Loucy (cell line): ENCODE results near the gene ARSI.

ENCODE experiments used
- H2AFZ ChIP-seq: fragments of 200-600 bp; sonication (generic); 2 replicates; pipeline ENCODE4 v1.6.0; 2016; ENCODE audit warnings: antibody characterized with exemption, mild to moderate bottlenecking, low read length, moderate library complexity
- H3F3A ChIP-seq: fragments of 200-600 bp; 2 replicates; pipeline ENCODE4 v1.6.0; 2016; ENCODE audit warnings: antibody characterized with exemption, low read depth, mild to moderate bottlenecking
- H3K27me3 ChIP-seq: fragments of 200-600 bp; sonication (generic); 2 replicates; pipeline ENCODE4 v1.6.1; 2014; ENCODE audit warnings: low read length, mild to moderate bottlenecking; ENCODE audit not compliant: insufficient read depth, poor library complexity, severe bottlenecking
- H3K36me3 ChIP-seq: fragments of 200-600 bp; sonication (generic); 2 replicates; pipeline ENCODE4 v1.6.1; 2016; ENCODE audit warnings: low read length; ENCODE audit not compliant: insufficient read depth
- H3K4me1 ChIP-seq: fragments of 200-600 bp; sonication (generic); 2 replicates; pipeline ENCODE4 v1.5.1; 2014; ENCODE audit warnings: low read length, mild to moderate bottlenecking; ENCODE audit not compliant: insufficient read depth, poor library complexity, severe bottlenecking
- H3K4me2 ChIP-seq: fragments of 200-600 bp; sonication (generic); 2 replicates; pipeline ENCODE4 v1.6.0; 2014; ENCODE audit warnings: antibody characterized with exemption, low read length, low read depth, mild to moderate bottlenecking; ENCODE audit not compliant: poor library complexity, severe bottlenecking
- H3K4me3 ChIP-seq: fragments of 200-600 bp; sonication (generic); 2 replicates; pipeline ENCODE4 v1.5.1; 2014; ENCODE audit warnings: low read length, mild to moderate bottlenecking, mixed read lengths; ENCODE audit not compliant: poor library complexity, severe bottlenecking
- H3K79me2 ChIP-seq: fragments of 200-600 bp; sonication (generic); 2 replicates; pipeline ENCODE4 v1.6.1; 2014; ENCODE audit warnings: low read length; ENCODE audit not compliant: insufficient read depth
- H3K9ac ChIP-seq: fragments of 200-600 bp; sonication (generic); 2 replicates; pipeline ENCODE4 v1.6.0; 2014; ENCODE audit warnings: mild to moderate bottlenecking, low read depth, low read length, moderate library complexity; ENCODE audit not compliant: poor library complexity, severe bottlenecking
- H3K9me2 ChIP-seq: fragments of 200-600 bp; sonication (generic); replicated peaks from 2 replicates; pipeline ENCODE4 v1.6.1; 2016; ENCODE audit warnings: low read depth, low read length, mixed read lengths
- H3K9me3 ChIP-seq: fragments of 200-600 bp; sonication (generic); 2 replicates; pipeline ENCODE4 v1.6.1; 2014; ENCODE audit warnings: mild to moderate bottlenecking, antibody characterized with exemption, low read length, low read depth; ENCODE audit not compliant: insufficient read depth
- H4K20me1 ChIP-seq: fragments of 200-600 bp; sonication (generic); 2 replicates; pipeline ENCODE4 v1.6.0; 2014; ENCODE audit warnings: antibody characterized with exemption, low read length, mild to moderate bottlenecking; ENCODE audit not compliant: insufficient read depth, poor library complexity, severe bottlenecking
- CTCF ChIP-seq: fragments of 200-600 bp; sonication (generic); conservative IDR thresholded peaks from 2 replicates; pipeline ENCODE4 v1.5.1; 2014; ENCODE audit warnings: mild to moderate bottlenecking, antibody characterized with exemption, low read length
- EZH2phosphoT487 ChIP-seq: fragments of 200-600 bp; IDR thresholded peaks from 2 replicates; pipeline ENCODE4 v1.6.1; 2018; ENCODE audit warnings: antibody characterized with exemption, mild to moderate bottlenecking, moderate library complexity, borderline replicate concordance

Gene ARSI

GRCh38 chr5:150256410-150257064 is 46.2 kb downstream of the ARSI start:
- peaks cover 11% of the 10 kb centered on the region for H3K4me1 ChIP-seq

GRCh38 chr5:150255659-150256409 is 46.9 kb downstream of the ARSI start:
- no peak overlapping the region for H3K9ac ChIP-seq

More at GRCh38 chr5:150256410-150257064, 46.2 kb downstream of the ARSI start:
- H2AFZ ChIP-seq, result no peak overlapping the region
- H3K27me3 ChIP-seq, result no peaks in the 10 kb centered on the region
- TF ChIP-seq EZH2phosphoT487 (no peak), CTCF (no peak; the same call in 1 of the 2 replicates)
- no peaks in the 10 kb centered on the region for H3F3A ChIP-seq
- no peak overlapping the region for H3K4me3 ChIP-seq
- no peaks in the 10 kb centered on the region for H3K79me2 ChIP-seq
- no peak overlapping the region for H3K9ac ChIP-seq
- no peaks in the 10 kb centered on the region for H3K9me3 ChIP-seq
- no peaks in the 10 kb centered on the region for H4K20me1 ChIP-seq
- no peaks in the 10 kb centered on the region for H3K9me2 ChIP-seq
- H3K36me3 ChIP-seq, result no peaks in the 10 kb centered on the region
- no peak overlapping the region for H3K4me2 ChIP-seq

GRCh38 chr5:150254774-150255173 is 47.9 kb downstream of the ARSI start:
- H3K4me2 ChIP-seq, result no peak overlapping the region
- TF ChIP-seq EZH2phosphoT487 (no peak), CTCF (no peak)
- H3K4me1 ChIP-seq, result peaks cover 11% of the 10 kb centered on the region
- no peaks in the 10 kb centered on the region for H3K9me3 ChIP-seq
- H3K4me3 ChIP-seq, result no peak overlapping the region
- no peaks in the 10 kb centered on the region for H3K36me3 ChIP-seq
- H3K79me2 ChIP-seq, result no peaks in the 10 kb centered on the region
- H3K9me2 ChIP-seq, result no peaks in the 10 kb centered on the region
- no peak overlapping the region for H2AFZ ChIP-seq
- no peaks in the 10 kb centered on the region for H4K20me1 ChIP-seq
- H3K27me3 ChIP-seq, result no peaks in the 10 kb centered on the region
- H3F3A ChIP-seq, result no peaks in the 10 kb centered on the region
- H3K9ac ChIP-seq, result no peak overlapping the region

More at GRCh38 chr5:150255659-150256409, 46.9 kb downstream of the ARSI start:
- Histone ChIP-seq H3K4me3 (no peak overlapping the region), H4K20me1 (no peaks in the 10 kb centered on the region), H3K9me3 (no peaks in the 10 kb centered on the region), H3K9me2 (no peaks in the 10 kb centered on the region), H2AFZ (no peak overlapping the region), H3K79me2 (no peaks in the 10 kb centered on the region), H3K27me3 (no peaks in the 10 kb centered on the region), H3K4me2 (no peak overlapping the region), H3F3A (no peaks in the 10 kb centered on the region), H3K4me1 (peaks cover 11% of the 10 kb centered on the region), H3K36me3 (no peaks in the 10 kb centered on the region)
- TF ChIP-seq CTCF, result no peak
- no peak for TF ChIP-seq EZH2phosphoT487
